ENCODE measurements around the gene CLCNKA. TPM values are rescaled to one million over a fixed set of nuclear protein-coding genes. Genes with fewer than 3 reads are reported as not detected.
"Not testable (repeated sequence)": the region's sequence is repeated elsewhere in the genome, so short reads cannot be mapped to it uniquely, and the experiment has no call there.

Gene CLCNKA
- total and polyA plus RNA-seq, 2 experiments from 2014 or later: 12.8 to 16.3 TPM

GRCh38 chr1:15975805-15976680, 45.8 kb upstream of the CLCNKA start, which contains the start of gene ZBTB17:
Gene ZBTB17 (minus strand): TSS chr1:15976101. CDS start chr1:15948495, 27,606 bp downstream.
- Histone ChIP-seq H3K27me3 (no peaks in the 10 kb centered on the region), H3K36me3 (peaks cover 6% of the 10 kb centered on the region), H3K27ac (peak within 1 kb of the TSS; percentile 89), H3K4me3 (peak within 1 kb of the TSS; percentile 47), H3K4me1 (ENCODE audit: low read depth) (peaks cover 11% of the 10 kb centered on the region), H3K9me3 (ENCODE audit: low read depth) (no peaks in the 10 kb centered on the region)
- DNase-seq (ENCODE audit: low read depth in 1 of 2, low spot score in 1 of 2): peak; percentile 95 to 98
- TF ChIP-seq, protein P1, sequence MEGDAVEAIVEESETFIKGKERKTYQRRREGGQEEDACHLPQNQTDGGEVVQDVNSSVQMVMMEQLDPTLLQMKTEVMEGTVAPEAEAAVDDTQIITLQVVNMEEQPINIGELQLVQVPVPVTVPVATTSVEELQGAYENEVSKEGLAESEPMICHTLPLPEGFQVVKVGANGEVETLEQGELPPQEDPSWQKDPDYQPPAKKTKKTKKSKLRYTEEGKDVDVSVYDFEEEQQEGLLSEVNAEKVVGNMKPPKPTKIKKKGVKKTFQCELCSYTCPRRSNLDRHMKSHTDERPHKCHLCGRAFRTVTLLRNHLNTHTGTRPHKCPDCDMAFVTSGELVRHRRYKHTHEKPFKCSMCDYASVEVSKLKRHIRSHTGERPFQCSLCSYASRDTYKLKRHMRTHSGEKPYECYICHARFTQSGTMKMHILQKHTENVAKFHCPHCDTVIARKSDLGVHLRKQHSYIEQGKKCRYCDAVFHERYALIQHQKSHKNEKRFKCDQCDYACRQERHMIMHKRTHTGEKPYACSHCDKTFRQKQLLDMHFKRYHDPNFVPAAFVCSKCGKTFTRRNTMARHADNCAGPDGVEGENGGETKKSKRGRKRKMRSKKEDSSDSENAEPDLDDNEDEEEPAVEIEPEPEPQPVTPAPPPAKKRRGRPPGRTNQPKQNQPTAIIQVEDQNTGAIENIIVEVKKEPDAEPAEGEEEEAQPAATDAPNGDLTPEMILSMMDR (IDR thresholded peaks at IDR 0.05; ENCODE audit: low read depth, low read length): no peak

DNA sequence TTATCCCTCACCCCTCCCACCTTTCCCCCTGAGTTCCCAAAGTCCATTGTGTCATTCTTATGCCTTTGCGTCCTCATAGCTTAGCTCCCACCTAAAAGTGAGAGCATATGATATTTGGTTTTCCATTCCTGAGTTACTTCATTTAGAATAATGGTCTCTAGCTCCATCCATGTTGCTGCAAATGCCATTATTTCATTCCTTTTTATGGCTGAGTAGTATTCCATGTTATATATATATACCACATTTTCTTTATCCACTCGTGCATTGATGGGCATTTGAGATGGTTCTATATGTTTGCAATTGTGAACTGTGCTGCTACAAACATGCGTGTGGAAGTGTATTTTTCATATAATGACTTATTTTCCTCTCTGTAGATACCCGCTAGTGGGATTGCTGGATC, 43.9 kb upstream of the CLCNKA start:
- not testable (repeated sequence) for H3K36me3 ChIP-seq; H3K9me3 ChIP-seq (ENCODE audit: low read depth); DNase-seq (ENCODE audit: low read depth in 1 of 2, low spot score in 1 of 2); H3K27ac ChIP-seq; H3K4me3 ChIP-seq; H3K27me3 ChIP-seq
- H3K4me1 ChIP-seq (ENCODE audit: low read depth): peaks cover 11% of the 10 kb centered on the region

DNA sequence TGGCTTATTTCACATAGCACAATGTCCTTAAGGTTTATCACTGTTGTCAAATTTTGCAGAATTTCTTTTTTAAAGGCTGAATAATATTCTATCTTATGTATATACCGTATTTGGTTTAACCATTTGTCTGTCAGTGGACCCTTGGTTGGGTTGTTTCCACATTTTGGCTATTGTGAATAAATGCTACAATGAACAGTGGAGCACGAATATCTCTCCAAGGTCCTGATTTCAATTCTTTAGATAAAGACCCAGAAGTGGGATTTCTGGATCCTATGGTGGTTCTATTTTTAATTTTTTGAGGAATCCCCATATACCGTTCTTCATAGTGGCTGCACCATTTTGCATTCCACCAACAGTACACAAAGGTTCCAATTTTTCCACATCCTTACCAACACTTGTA, 40.2 kb upstream of the CLCNKA start:
- DNase-seq (ENCODE audit: low read depth in 1 of 2, low spot score in 1 of 2): no peak
- Histone ChIP-seq H3K27ac (no peak overlapping the region), H3K27me3 (peaks cover 6% of the 10 kb centered on the region), H3K9me3 (ENCODE audit: low read depth) (no peaks in the 10 kb centered on the region), H3K36me3 (no peaks in the 10 kb centered on the region), H3K4me1 (ENCODE audit: low read depth) (no peaks in the 10 kb centered on the region), H3K4me3 (no peak overlapping the region)
- TF ChIP-seq, protein P1 (IDR thresholded peaks at IDR 0.05; ENCODE audit: low read depth, low read length): no peak

DNA sequence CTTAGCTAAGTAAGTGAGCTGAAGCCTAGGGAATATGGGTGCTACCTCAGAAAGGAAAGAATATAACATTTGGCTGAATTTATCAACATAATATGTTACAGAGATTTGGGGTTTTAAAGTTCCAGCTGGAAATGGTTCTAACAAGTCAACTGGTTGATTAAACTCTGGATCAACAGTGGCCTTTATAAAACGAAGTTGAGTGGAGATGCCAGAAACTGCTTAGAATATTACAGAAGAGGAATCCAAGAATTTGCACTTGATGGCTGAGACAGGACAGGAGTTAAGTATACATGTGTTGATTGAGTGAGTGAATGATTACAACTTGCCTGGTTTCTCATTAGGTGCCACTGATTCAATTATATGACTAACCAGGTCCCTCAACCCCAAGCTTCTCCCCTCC, 38.6 kb upstream of the CLCNKA start:
- H3K36me3 ChIP-seq: no peaks in the 10 kb centered on the region
- H3K9me3 ChIP-seq (ENCODE audit: low read depth): no peaks in the 10 kb centered on the region
- TF ChIP-seq, protein P1 (IDR thresholded peaks at IDR 0.05; ENCODE audit: low read depth, low read length): no peak
- H3K4me3 ChIP-seq: no peak overlapping the region
- no peak for DNase-seq (ENCODE audit: low read depth in 1 of 2, low spot score in 1 of 2)
- no peak overlapping the region for H3K27ac ChIP-seq
- no peaks in the 10 kb centered on the region for H3K4me1 ChIP-seq (ENCODE audit: low read depth)
- peaks cover 6% of the 10 kb centered on the region for H3K27me3 ChIP-seq

DNA sequence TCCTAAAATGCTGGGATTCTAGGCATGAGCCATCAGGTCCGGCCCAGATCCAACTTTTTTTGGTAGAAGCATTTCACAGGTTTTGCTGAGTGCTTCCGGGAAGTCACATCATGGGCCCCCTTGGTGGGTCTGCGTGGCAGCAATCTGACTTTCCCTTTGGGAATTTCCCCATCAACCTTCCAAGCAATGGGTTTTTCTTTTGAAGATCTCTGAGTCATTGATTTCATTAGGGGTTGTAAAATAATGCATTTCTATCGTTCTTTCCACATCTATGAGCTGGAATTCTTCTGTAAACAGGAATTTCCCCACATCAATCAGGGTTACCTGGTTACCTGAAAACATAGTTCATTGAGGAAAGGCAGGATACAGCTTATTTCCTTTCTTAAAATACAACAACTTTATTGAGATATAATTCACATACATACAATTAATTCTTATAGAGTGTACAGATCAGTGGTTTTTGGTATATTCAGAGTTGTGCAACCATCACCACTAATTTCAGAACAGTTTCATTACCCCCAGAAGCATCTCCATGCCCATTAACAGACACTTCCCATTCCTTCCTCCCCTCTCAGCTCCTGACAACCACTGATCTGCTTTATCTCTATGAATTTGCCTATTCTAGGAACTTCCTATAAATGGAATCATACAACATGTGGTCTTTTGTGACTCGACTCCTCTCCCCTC, 36.1 kb upstream of the CLCNKA start:
- H3K27me3 ChIP-seq: peaks cover 6% of the 10 kb centered on the region
- H3K27ac ChIP-seq: no peak overlapping the region
- no peak overlapping the region for H3K4me3 ChIP-seq
- no peak for DNase-seq (ENCODE audit: low read depth in 1 of 2, low spot score in 1 of 2)
- TF ChIP-seq, protein P1 (IDR thresholded peaks at IDR 0.05; ENCODE audit: low read depth, low read length): no peak
- H3K4me1 ChIP-seq (ENCODE audit: low read depth): no peaks in the 10 kb centered on the region
- H3K36me3 ChIP-seq: no peaks in the 10 kb centered on the region
- no peaks in the 10 kb centered on the region for H3K9me3 ChIP-seq (ENCODE audit: low read depth)
